OCI-LY1 (cell line): Measurements from ENCODE around the gene NAA11.

Experiments
- H2AFZ ChIP-seq: fragments of 200-600 bp; sonication (generic), shearing (Covaris generic); 2 replicates; pipeline ENCODE4 v1.6.0; 2014; ENCODE audit warnings: antibody characterized with exemption, mild to moderate bottlenecking, low read length
- H3F3A ChIP-seq: fragments of 200-600 bp; sonication (generic), shearing (Covaris generic); 2 replicates; pipeline ENCODE4 v1.6.0; 2014; ENCODE audit warnings: mild to moderate bottlenecking, antibody characterized with exemption, low read length, moderate library complexity; ENCODE audit not compliant: insufficient read depth
- H3K27ac ChIP-seq: fragments of 200-600 bp; sonication (generic); 2 replicates; pipeline ENCODE4 v1.5.1; 2014; ENCODE audit warnings: low read length, mixed run types, mild to moderate bottlenecking, low read depth; ENCODE audit not compliant: poor library complexity, severe bottlenecking
- H3K27me3 ChIP-seq: fragments of 200-600 bp; sonication (generic); 2 replicates; pipeline ENCODE4 v1.6.0; 2014; ENCODE audit warnings: antibody characterized with exemption, mild to moderate bottlenecking, low read length, moderate library complexity; ENCODE audit not compliant: insufficient read depth
- H3K36me3 ChIP-seq: fragments of 200-600 bp; sonication (generic); 2 replicates; pipeline ENCODE4 v1.6.1; 2014; ENCODE audit warnings: mild to moderate bottlenecking, antibody characterized with exemption, low read length, moderate library complexity, mixed read lengths; ENCODE audit not compliant: insufficient read depth
- H3K4me1 ChIP-seq: fragments of 200-600 bp; sonication (generic); 2 replicates; pipeline ENCODE4 v1.5.1; 2014; ENCODE audit warnings: mild to moderate bottlenecking, low read length, moderate library complexity; ENCODE audit not compliant: insufficient read depth, severe bottlenecking
- H3K4me2 ChIP-seq: fragments of 200-600 bp; sonication (generic), shearing (Covaris generic); 2 replicates; pipeline ENCODE4 v1.6.1; 2014; ENCODE audit warnings: low read length
- H3K4me3 ChIP-seq: fragments of 200-600 bp; sonication (generic); 2 replicates; pipeline ENCODE4 v1.5.1; 2014; ENCODE audit warnings: low read length, low read depth, mild to moderate bottlenecking, mixed read lengths; ENCODE audit not compliant: poor library complexity, severe bottlenecking
- H3K79me2 ChIP-seq: fragments of 200-600 bp; shearing (Covaris generic); 2 replicates; pipeline ENCODE4 v1.6.1; 2016; ENCODE audit warnings: mixed run types, low read length, mixed read lengths; ENCODE audit not compliant: insufficient read depth
- H3K9ac ChIP-seq: fragments of 200-600 bp; sonication (generic), shearing (Covaris generic); 2 replicates; pipeline ENCODE4 v1.6.1; 2014; ENCODE audit warnings: mild to moderate bottlenecking, low read length, mixed read lengths
- H3K9me2 ChIP-seq: fragments of 200-600 bp; sonication (generic), shearing (Covaris generic); 2 replicates; pipeline ENCODE4 v1.6.1; 2014; ENCODE audit warnings: low read depth, mild to moderate bottlenecking, low read length, mixed read lengths
- H3K9me3 ChIP-seq: fragments of 200-600 bp; shearing (Covaris generic); 2 replicates; pipeline ENCODE4 v1.6.1; 2014; ENCODE audit warnings: low read length, mixed read lengths
- H4K20me1 ChIP-seq: fragments of 200-600 bp; sonication (generic), shearing (Covaris generic); 2 replicates; pipeline ENCODE4 v1.6.0; 2016; ENCODE audit warnings: mild to moderate bottlenecking, low read length; ENCODE audit not compliant: insufficient read depth
- EZH2 ChIP-seq: fragments of 200-600 bp; sonication (generic), shearing (Covaris generic); IDR thresholded peaks from 2 replicates; pipeline ENCODE4 v1.8.0; 2017; ENCODE audit warnings: borderline replicate concordance, mixed run types, mild to moderate bottlenecking, antibody characterized with exemption, low read length, moderate library complexity, mixed read lengths
- TF ChIP-seq, protein P1 (sequence below): fragments of 200-600 bp; sonication (generic), shearing (Covaris generic); IDR thresholded peaks from 2 replicates; pipeline ENCODE4 v1.5.1; 2017; ENCODE audit warnings: mild to moderate bottlenecking, antibody characterized with exemption, low read length, moderate library complexity, mixed read lengths

Gene NAA11

GRCh38 chr4:79298484-79298883 is 27.4 kb downstream of the NAA11 start:
- TF ChIP-seq EZH2: no peak

GRCh38 chr4:79298027-79298426 is 27.8 kb downstream of the NAA11 start:
- Histone ChIP-seq H3K36me3 (no peaks in the 10 kb centered on the region), H3K4me1 (no peaks in the 10 kb centered on the region), H3K27ac (no peak overlapping the region), H4K20me1 (no peaks in the 10 kb centered on the region), H3K79me2 (no peaks in the 10 kb centered on the region), H2AFZ (no peak overlapping the region), H3F3A (no peaks in the 10 kb centered on the region), H3K27me3 (no peaks in the 10 kb centered on the region), H3K9me3 (no peaks in the 10 kb centered on the region), H3K9ac (no peak overlapping the region), H3K9me2 (no peaks in the 10 kb centered on the region), H3K4me3 (no peak overlapping the region), H3K4me2 (no peak overlapping the region)
- TF ChIP-seq EZH2: no peak
- TF ChIP-seq, protein P1, sequence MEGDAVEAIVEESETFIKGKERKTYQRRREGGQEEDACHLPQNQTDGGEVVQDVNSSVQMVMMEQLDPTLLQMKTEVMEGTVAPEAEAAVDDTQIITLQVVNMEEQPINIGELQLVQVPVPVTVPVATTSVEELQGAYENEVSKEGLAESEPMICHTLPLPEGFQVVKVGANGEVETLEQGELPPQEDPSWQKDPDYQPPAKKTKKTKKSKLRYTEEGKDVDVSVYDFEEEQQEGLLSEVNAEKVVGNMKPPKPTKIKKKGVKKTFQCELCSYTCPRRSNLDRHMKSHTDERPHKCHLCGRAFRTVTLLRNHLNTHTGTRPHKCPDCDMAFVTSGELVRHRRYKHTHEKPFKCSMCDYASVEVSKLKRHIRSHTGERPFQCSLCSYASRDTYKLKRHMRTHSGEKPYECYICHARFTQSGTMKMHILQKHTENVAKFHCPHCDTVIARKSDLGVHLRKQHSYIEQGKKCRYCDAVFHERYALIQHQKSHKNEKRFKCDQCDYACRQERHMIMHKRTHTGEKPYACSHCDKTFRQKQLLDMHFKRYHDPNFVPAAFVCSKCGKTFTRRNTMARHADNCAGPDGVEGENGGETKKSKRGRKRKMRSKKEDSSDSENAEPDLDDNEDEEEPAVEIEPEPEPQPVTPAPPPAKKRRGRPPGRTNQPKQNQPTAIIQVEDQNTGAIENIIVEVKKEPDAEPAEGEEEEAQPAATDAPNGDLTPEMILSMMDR: no peak

More at GRCh38 chr4:79298484-79298883, 27.4 kb downstream of the NAA11 start:
- H3K9me3 ChIP-seq: no peaks in the 10 kb centered on the region
- H3K4me3 ChIP-seq: no peak overlapping the region
- no peak overlapping the region for H3K4me2 ChIP-seq
- no peaks in the 10 kb centered on the region for H3K9me2 ChIP-seq
- H3K9ac ChIP-seq: no peak overlapping the region
- H3F3A ChIP-seq: no peaks in the 10 kb centered on the region
- H3K27me3 ChIP-seq: no peaks in the 10 kb centered on the region
- H2AFZ ChIP-seq: no peak overlapping the region
- H3K4me1 ChIP-seq: no peaks in the 10 kb centered on the region
- no peaks in the 10 kb centered on the region for H3K36me3 ChIP-seq
- no peak overlapping the region for H3K27ac ChIP-seq
- no peaks in the 10 kb centered on the region for H4K20me1 ChIP-seq
- H3K79me2 ChIP-seq: no peaks in the 10 kb centered on the region

DNA sequence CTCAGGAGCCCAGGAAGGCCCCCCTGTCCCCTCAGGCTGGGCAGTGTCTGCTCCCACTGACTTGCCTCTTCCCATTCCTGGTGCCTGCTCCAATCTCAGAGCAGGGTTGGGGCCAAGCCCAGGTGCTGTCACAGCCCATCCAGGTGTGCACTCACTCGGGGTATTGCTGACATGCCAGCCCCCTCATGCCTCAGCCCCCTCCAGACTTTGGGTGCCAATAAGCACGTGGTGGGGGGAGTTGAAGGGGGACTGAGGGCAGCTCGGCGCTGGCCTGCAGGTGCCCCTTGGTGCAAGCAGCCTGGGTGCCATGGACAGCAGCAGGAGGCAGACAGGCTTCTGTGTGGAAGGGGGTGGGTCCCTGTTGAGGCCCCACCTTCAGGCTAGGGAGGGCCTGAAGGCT is 28.4 kb downstream of the NAA11 start:
- Histone ChIP-seq H3K4me1 (no peaks in the 10 kb centered on the region), H3K36me3 (no peaks in the 10 kb centered on the region), H3K9me3 (no peaks in the 10 kb centered on the region), H3K4me3 (no peak overlapping the region), H2AFZ (no peak overlapping the region), H3F3A (no peaks in the 10 kb centered on the region), H4K20me1 (no peaks in the 10 kb centered on the region), H3K4me2 (no peak overlapping the region), H3K27ac (no peak overlapping the region), H3K79me2 (no peaks in the 10 kb centered on the region), H3K27me3 (no peaks in the 10 kb centered on the region), H3K9me2 (no peaks in the 10 kb centered on the region), H3K9ac (no peak overlapping the region)
- no peak for TF ChIP-seq EZH2
- TF ChIP-seq, protein P1: no peak

- no peaks in the 10 kb centered on the region for H4K20me1 ChIP-seq
- no peaks in the 10 kb centered on the region for H3K36me3 ChIP-seq
- H3K27ac ChIP-seq: no peak overlapping the region
- no peak overlapping the region for H3K9ac ChIP-seq
- H3K4me3 ChIP-seq: no peak overlapping the region
- H3K27me3 ChIP-seq: no peaks in the 10 kb centered on the region
- H3K4me2 ChIP-seq: no peak overlapping the region
- H3K9me2 ChIP-seq: no peaks in the 10 kb centered on the region
- H3K79me2 ChIP-seq: no peaks in the 10 kb centered on the region
- no peaks in the 10 kb centered on the region for H3F3A ChIP-seq
- H2AFZ ChIP-seq: no peak overlapping the region
- no peaks in the 10 kb centered on the region for H3K9me3 ChIP-seq
- H3K4me1 ChIP-seq: no peaks in the 10 kb centered on the region
- no peak for TF ChIP-seq EZH2
- TF ChIP-seq, protein P1: no peak
Observed at GRCh38 chr4:79296768-79297428, 29.0 kb downstream of the NAA11 start.
